HG02943 (cell line): Measurements from ENCODE around the gene CACNB2.
"Not testable (repeated sequence)": the region's sequence is repeated elsewhere in the genome, so short reads cannot be mapped to it uniquely, and the experiment has no call there.

Source experiments
- ATAC-seq: cut with Tn5 transposase; IDR thresholded peaks from one replicate; pipeline ENCODE4 v1.9.1; 2021; ENCODE audit warnings: mild to moderate bottlenecking, low read depth, moderate library complexity; ENCODE audit not compliant: unreplicated experiment

The CACNB2 gene

GRCh38 chr10:18586637-18587036, 446.4 kb downstream of the CACNB2 start:
- not testable (repeated sequence) for ATAC-seq

DNA sequence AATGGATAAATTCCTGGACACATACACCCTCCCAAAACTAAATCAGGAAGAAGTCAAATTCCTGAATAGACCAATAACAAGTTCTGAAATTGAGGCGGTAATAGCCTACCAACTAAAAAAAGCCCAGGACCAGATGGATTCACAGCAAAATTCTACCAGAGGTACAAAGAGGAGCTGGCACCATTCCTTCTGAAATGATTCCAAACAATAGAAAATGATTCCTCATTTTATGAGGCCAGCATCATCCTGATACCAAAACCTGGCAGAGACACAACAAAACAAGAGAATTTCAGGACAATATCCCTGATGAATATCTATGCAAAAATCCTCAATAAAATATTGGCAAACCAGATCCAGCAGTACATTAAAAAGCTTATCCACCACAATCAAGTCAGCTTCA, 450.9 kb downstream of the CACNB2 start:
- not testable (repeated sequence) for ATAC-seq
